ENCODE measurements around the gene PTH1R. TPM values are rescaled to one million over a fixed set of nuclear protein-coding genes. Genes with fewer than 3 reads are reported as not detected.
A peak's percentile ranks its signal among the peaks of the same experiment; 100 is the strongest.

The PTH1R gene
- total RNA-seq, 1 experiment from 2014 or later, result 1.0 TPM

DNA sequence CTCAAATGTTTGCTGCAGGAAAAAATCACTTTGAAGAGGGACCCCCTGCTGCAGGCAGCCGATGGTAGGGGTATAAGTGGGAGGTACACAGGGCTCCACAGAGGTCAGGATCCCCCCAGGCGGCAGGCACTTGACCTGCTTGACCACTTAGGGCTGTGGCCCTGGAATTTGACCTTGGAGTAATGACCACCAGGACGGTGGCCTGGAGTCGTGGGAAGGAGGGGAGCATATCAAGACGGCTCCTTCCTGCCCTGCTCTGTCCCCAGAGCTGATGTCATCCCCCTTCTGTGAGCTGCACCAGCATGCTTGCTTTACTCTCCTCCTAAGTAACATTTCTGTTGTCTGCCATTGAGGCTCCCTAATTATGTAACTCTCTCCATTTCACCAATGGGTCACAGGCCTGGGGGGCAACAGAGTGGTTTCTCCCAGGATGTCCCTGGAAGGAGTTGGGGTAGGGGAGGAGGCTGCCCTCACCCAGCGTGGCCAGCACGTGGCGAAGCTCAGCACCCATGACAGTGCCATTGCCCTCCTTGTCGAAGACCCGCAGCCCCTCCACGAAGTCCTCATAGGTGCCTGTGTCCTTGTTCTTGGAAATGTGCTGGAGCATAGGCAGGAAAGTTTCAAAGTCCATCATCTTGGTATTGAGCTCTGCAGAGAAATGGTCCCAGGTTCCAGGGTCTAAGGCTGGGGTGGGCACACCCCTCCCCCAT is 18.4 kb upstream of the PTH1R start:
- H3K36me3 Mint-ChIP-seq (ENCODE audit: insufficient read depth in 1 of 3, low read depth in 3 of 3), result no peaks in the 10 kb centered on the region
- Histone ChIP-seq H3K9me3 (ENCODE audit: control insufficient read depth, low read depth, low read length) (no peaks in the 10 kb centered on the region), H3K18ac (ENCODE audit: insufficient read length, low read depth, low read length) (no peak overlapping the region), H2BK12ac (ENCODE audit: insufficient read length, low read depth, low read length) (no peak overlapping the region), H3K23me2 (ENCODE audit: insufficient read length, low read depth, low read length, poor library complexity, severe bottlenecking) (no peaks in the 10 kb centered on the region), H2AK5ac (ENCODE audit: insufficient read length, low read length) (no peak overlapping the region), H2BK20ac (ENCODE audit: low read depth, low read length, poor library complexity, severe bottlenecking) (no peak overlapping the region), H3K56ac (ENCODE audit: insufficient read length, low read depth, low read length) (no peak overlapping the region), H3K79me1 (ENCODE audit: insufficient read depth, low read depth, low read length, poor library complexity, severe bottlenecking) (no peaks in the 10 kb centered on the region), H4K20me1 (ENCODE audit: control insufficient read depth, insufficient read depth, insufficient read length) (no peaks in the 10 kb centered on the region), H3K4ac (ENCODE audit: low read depth, low read length) (no peak overlapping the region), H3K9ac (ENCODE audit: extremely low read depth, insufficient read length, low read length) (no peak overlapping the region), H3K27ac (ENCODE audit: insufficient read length, low read depth, low read length) (no peak overlapping the region), H3K27me3 (ENCODE audit: insufficient read depth, low read length) (no peaks in the 10 kb centered on the region), H4K5ac (ENCODE audit: insufficient read length, low read depth, low read length) (no peak overlapping the region), H2BK15ac (ENCODE audit: low read depth, low read length) (no peak overlapping the region), H3K23ac (ENCODE audit: insufficient read length, low read depth, low read length) (no peak overlapping the region), H2AFZ (ENCODE audit: low read length) (no peak overlapping the region), H2BK5ac (ENCODE audit: insufficient read length, low read length) (no peak overlapping the region), H2BK120ac (ENCODE audit: low read depth, low read length, poor library complexity, severe bottlenecking) (no peak overlapping the region), H3K4me2 (ENCODE audit: insufficient read depth, insufficient read length, low read length) (no peak overlapping the region), H3K4me1 (ENCODE audit: insufficient read depth, low read length) (no peaks in the 10 kb centered on the region), H4K91ac (ENCODE audit: insufficient read length, low read depth, low read length) (no peak overlapping the region), H4K8ac (replicated peaks; ENCODE audit: insufficient read length, low read depth, low read length) (no peak overlapping the region), H3T11ph (ENCODE audit: low read length) (no peak overlapping the region), H3K79me2 (ENCODE audit: insufficient read depth, low read length) (no peaks in the 10 kb centered on the region), H3K14ac (ENCODE audit: insufficient read depth, low read length) (no peak overlapping the region)
- TF ChIP-seq, protein P1, sequence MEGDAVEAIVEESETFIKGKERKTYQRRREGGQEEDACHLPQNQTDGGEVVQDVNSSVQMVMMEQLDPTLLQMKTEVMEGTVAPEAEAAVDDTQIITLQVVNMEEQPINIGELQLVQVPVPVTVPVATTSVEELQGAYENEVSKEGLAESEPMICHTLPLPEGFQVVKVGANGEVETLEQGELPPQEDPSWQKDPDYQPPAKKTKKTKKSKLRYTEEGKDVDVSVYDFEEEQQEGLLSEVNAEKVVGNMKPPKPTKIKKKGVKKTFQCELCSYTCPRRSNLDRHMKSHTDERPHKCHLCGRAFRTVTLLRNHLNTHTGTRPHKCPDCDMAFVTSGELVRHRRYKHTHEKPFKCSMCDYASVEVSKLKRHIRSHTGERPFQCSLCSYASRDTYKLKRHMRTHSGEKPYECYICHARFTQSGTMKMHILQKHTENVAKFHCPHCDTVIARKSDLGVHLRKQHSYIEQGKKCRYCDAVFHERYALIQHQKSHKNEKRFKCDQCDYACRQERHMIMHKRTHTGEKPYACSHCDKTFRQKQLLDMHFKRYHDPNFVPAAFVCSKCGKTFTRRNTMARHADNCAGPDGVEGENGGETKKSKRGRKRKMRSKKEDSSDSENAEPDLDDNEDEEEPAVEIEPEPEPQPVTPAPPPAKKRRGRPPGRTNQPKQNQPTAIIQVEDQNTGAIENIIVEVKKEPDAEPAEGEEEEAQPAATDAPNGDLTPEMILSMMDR (conservative IDR thresholded peaks at IDR 0.05), result no peak
- H3K27ac Mint-ChIP-seq, result 0 out of 7 replicates have a peak overlapping the region, but pooled peaks of 1 of the 3 experiments have one; percentile 45
- H3K4me1 Mint-ChIP-seq, result peaks cover 8 to 12% of the 10 kb centered on the region in 2 experiments
- DNase-seq, result no peak
- WGBS (ENCODE audit: extremely low coverage, insufficient read length, low lambda C conversion rate), result no CpG with 5 or more reads among the region's 11 CpGs
- H3K4me3 Mint-ChIP-seq, result no peak overlapping the region
- no peaks in the 10 kb centered on the region; a peak in 1 of 5 replicates for H3K9me3 Mint-ChIP-seq
- peaks cover 36% of the 10 kb centered on the region for H3K27me3 Mint-ChIP-seq (ENCODE audit: low read depth)

Data from H9 (cell line).